PC-3 (cell line): ENCODE data around the gene EXOC4. TPM values are rescaled to one million over a fixed set of nuclear protein-coding genes. Genes with fewer than 3 reads are reported as not detected.

ENCODE experiments used
- ATAC-seq: fragments of 200-7000 bp; cut with Tn5 transposase; 2 replicates; pipeline ENCODE4 v1.9.1; 2020; ENCODE audit warnings: mild to moderate bottlenecking, moderate library complexity
- BruUV-seq: library from RNA; stranded (reverse); fragments of 400-500 nt; replicated peaks from 2 replicates; lab custom pipeline; 2021; lab: Mats Ljungman, UMichigan
- CTCF ChIA-PET: fragments of 300-600 bp; sonication (Branson Sonifier 250); formaldehyde crosslinking; loops from one replicate; lab custom pipeline; 2022; ENCODE audit warnings: antibody characterized with exemption; lab: Charles Lee
- POLR2A ChIA-PET: fragments of 300-600 bp; sonication (Branson Sonifier 250); formaldehyde crosslinking; loops from one replicate; lab custom pipeline; 2022; ENCODE audit warnings: antibody characterized with exemption; ENCODE audit not compliant: unreplicated experiment; lab: Charles Lee
- DNase-seq: peaks from one replicate; pipeline ENCODE4 v3.0.0-alpha.2; 2015
- H2AFZ ChIP-seq: fragments of 300-600 bp; sonication (generic); 2 replicates; pipeline ENCODE4 v1.6.0; 2016; ENCODE audit warnings: antibody characterized with exemption, low read length
- H3F3A ChIP-seq: fragments of 300-600 bp; sonication (generic); one replicate; pipeline ENCODE4 v1.6.0; 2017; ENCODE audit warnings: antibody characterized with exemption, low read length, control low read depth, mild to moderate bottlenecking; ENCODE audit not compliant: unreplicated experiment
- H3K27ac ChIP-seq: fragments of 300-600 bp; sonication (generic); 2 replicates; pipeline ENCODE4 v1.5.1; 2016; ENCODE audit warnings: mild to moderate bottlenecking, low read length
- H3K27me3 ChIP-seq: fragments of 300-600 bp; sonication (generic); 2 replicates; pipeline ENCODE4 v1.6.1; 2016; ENCODE audit warnings: low read length, mixed read lengths
- H3K36me3 ChIP-seq: fragments of 300-600 bp; sonication (generic); 2 replicates; pipeline ENCODE4 v1.6.1; 2016; ENCODE audit warnings: low read depth, mixed run types, low read length, mixed read lengths
- H3K4me1 ChIP-seq: fragments of 300-600 bp; sonication (generic); 2 replicates; pipeline ENCODE4 v1.5.1; 2016; ENCODE audit warnings: low read length; ENCODE audit not compliant: insufficient read depth
- H3K4me2 ChIP-seq: fragments of 300-600 bp; sonication (generic); 2 replicates; pipeline ENCODE4 v1.6.0; 2016; ENCODE audit warnings: low read length
- H3K4me3 ChIP-seq: fragments of 300-600 bp; sonication (generic); 2 replicates; pipeline ENCODE4 v1.5.1; 2016; ENCODE audit warnings: mild to moderate bottlenecking, low read length, mixed read lengths
- H3K79me2 ChIP-seq: fragments of 300-600 bp; sonication (generic); 2 replicates; pipeline ENCODE4 v1.6.1; 2017; ENCODE audit warnings: low read length, mixed read lengths
- H3K9ac ChIP-seq: fragments of 300-600 bp; sonication (generic); 2 replicates; pipeline ENCODE4 v1.6.0; 2016; ENCODE audit warnings: mild to moderate bottlenecking, low read length
- H3K9me2 ChIP-seq: fragments of 300-600 bp; sonication (generic); replicated peaks from 2 replicates; pipeline ENCODE4 v1.6.1; 2016; ENCODE audit warnings: mixed run types, low read length, mixed read lengths
- H3K9me3 ChIP-seq: fragments of 300-600 bp; sonication (generic); 2 replicates; pipeline ENCODE4 v1.6.1; 2016; ENCODE audit warnings: low read length, mixed read lengths
- H4K20me1 ChIP-seq: fragments of 300-600 bp; sonication (generic); 2 replicates; pipeline ENCODE4 v1.6.1; 2016; ENCODE audit warnings: low read length, mixed read lengths
- EZH2 ChIP-seq: fragments of 300-600 bp; sonication (generic); IDR thresholded peaks from one replicate; pipeline ENCODE4 v1.6.1; 2017; ENCODE audit warnings: antibody characterized with exemption, mild to moderate bottlenecking, low read length; ENCODE audit not compliant: unreplicated experiment
- EZH2phosphoT487 ChIP-seq: fragments of 300-600 bp; sonication (generic); IDR thresholded peaks from 2 replicates; pipeline ENCODE4 v1.6.1; 2018; ENCODE audit warnings: mild to moderate bottlenecking, antibody characterized with exemption, low read length, borderline replicate concordance
- intact Hi-C: fragments of 100-400 bp; cut with micrococcal nuclease; formaldehyde crosslinking; loops from 2 replicates; pipeline ENCODE4 v1.9.0; 2023
- total RNA-seq: library from RNA; depleted of rRNA; stranded (reverse); fragments of >200 nt; gene quantifications from 2 replicates; pipeline ENCODE4 v1.2.3, GENCODE V29; 2014
- TF ChIP-seq, protein P1 (sequence below): fragments of 300-600 bp; sonication (generic); conservative IDR thresholded peaks from 2 replicates; pipeline ENCODE4 v1.5.1; 2017; ENCODE audit warnings: antibody characterized with exemption, low read depth, mild to moderate bottlenecking, low read length

EXOC4 gene
- total RNA-seq, 1 experiment from 2014 or later, result 43.5 TPM

DNA sequence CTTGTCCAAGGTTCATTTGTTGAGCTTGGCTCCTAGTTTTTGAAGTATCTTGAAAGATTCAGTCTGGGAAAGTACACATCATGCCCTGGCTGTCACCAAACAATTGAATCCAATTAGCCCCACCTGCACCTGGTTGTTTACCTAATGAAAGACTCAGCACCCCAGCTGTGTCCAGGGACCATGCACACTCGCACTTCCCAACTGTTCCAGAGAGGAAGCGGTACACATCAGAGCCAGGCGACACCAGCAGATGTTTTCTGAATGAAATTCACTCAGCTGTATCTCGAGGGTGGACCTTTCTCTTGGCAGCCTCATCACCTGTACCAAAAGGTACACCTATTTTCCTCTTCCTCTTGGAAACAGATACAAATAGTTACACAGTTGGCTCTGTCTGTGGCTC, 657.9 kb downstream of the EXOC4 start:
- ATAC-seq (no peak), DNase-seq (no peak)
- Histone ChIP-seq H2AFZ (no peak overlapping the region), H3F3A (no peaks in the 10 kb centered on the region), H3K4me1 (peaks cover 14% of the 10 kb centered on the region), H3K4me3 (no peak overlapping the region), H3K4me2 (no peak overlapping the region), H3K9me3 (no peaks in the 10 kb centered on the region), H3K79me2 (no peaks in the 10 kb centered on the region), H4K20me1 (no peaks in the 10 kb centered on the region), H3K27me3 (no peaks in the 10 kb centered on the region), H3K36me3 (no peaks in the 10 kb centered on the region), H3K9ac (no peak overlapping the region), H3K27ac (no peak overlapping the region), H3K9me2 (no peaks in the 10 kb centered on the region)
- TF ChIP-seq, protein P1, sequence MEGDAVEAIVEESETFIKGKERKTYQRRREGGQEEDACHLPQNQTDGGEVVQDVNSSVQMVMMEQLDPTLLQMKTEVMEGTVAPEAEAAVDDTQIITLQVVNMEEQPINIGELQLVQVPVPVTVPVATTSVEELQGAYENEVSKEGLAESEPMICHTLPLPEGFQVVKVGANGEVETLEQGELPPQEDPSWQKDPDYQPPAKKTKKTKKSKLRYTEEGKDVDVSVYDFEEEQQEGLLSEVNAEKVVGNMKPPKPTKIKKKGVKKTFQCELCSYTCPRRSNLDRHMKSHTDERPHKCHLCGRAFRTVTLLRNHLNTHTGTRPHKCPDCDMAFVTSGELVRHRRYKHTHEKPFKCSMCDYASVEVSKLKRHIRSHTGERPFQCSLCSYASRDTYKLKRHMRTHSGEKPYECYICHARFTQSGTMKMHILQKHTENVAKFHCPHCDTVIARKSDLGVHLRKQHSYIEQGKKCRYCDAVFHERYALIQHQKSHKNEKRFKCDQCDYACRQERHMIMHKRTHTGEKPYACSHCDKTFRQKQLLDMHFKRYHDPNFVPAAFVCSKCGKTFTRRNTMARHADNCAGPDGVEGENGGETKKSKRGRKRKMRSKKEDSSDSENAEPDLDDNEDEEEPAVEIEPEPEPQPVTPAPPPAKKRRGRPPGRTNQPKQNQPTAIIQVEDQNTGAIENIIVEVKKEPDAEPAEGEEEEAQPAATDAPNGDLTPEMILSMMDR, result no peak
- no peak for TF ChIP-seq EZH2
- no peak for TF ChIP-seq EZH2phosphoT487
- CTCF ChIA-PET, result no interaction called here
- no TSS peak for BruUV-seq
- POLR2A ChIA-PET, result no interaction called here
- intact Hi-C loops, result no loop called here

- ChIA-PET CTCF (no interaction called here), POLR2A (no interaction called here)
- Histone ChIP-seq H3K9me3 (no peaks in the 10 kb centered on the region), H4K20me1 (no peaks in the 10 kb centered on the region), H3K9ac (no peak overlapping the region), H3K4me1 (peaks cover 14% of the 10 kb centered on the region), H3F3A (no peaks in the 10 kb centered on the region), H3K27me3 (no peaks in the 10 kb centered on the region), H3K79me2 (no peaks in the 10 kb centered on the region), H3K4me2 (no peak overlapping the region), H3K9me2 (no peaks in the 10 kb centered on the region), H3K4me3 (no peak overlapping the region), H3K27ac (no peak overlapping the region), H2AFZ (no peak overlapping the region), H3K36me3 (no peaks in the 10 kb centered on the region)
- DNase-seq (no peak), ATAC-seq (no peak)
- intact Hi-C loops, result no loop called here
- no TSS peak for BruUV-seq
- TF ChIP-seq, protein P1, result no peak
- TF ChIP-seq EZH2, result no peak
- TF ChIP-seq EZH2phosphoT487, result no peak
Observed at GRCh38 chr7:133911724-133912123, 658.8 kb downstream of the EXOC4 start.

DNA sequence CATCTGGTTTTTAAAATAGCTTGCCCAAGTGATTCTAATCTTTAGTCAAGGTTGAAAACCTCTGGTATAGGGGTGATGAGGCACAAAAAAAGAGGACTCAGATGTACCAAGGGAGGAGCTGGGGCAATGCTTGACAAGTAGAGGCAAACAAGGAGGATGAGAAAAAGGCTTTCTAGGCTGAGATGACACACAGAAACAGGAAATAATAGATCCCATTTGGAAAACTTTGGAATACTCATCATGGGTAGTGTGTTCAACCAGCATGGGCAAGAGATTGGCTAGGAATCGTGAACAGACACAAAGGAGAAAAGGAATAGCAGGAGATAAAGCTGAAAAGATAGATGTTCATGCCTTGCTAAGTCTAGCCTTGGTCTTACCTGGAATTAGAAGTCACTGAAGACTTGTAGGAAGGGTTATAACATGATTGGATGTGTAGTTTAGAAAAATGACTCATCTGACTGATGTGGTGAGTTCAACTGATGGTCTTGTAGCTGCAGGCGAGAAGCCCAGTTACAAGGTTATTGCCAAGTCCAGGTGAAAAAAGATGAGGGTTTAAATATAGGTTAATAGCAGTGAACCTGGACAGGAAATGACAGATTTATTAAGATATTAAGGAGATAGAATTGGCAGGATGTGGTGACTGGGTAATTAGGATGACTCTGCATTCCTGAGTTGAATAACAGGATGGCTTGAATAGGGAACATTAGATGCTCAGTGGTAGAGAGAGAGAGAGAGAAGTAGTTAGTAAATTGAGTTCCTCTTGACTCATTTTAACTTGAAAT, 660.2 kb downstream of the EXOC4 start:
- Histone ChIP-seq H3K36me3 (no peaks in the 10 kb centered on the region), H3K4me3 (no peak overlapping the region), H4K20me1 (no peaks in the 10 kb centered on the region), H3F3A (no peaks in the 10 kb centered on the region), H3K9me2 (no peaks in the 10 kb centered on the region), H3K79me2 (no peaks in the 10 kb centered on the region), H3K4me1 (peaks cover 14% of the 10 kb centered on the region), H3K4me2 (peak overlapping the region; percentile 30; the same call in 1 of the 2 replicates), H3K9me3 (no peaks in the 10 kb centered on the region), H3K27me3 (no peaks in the 10 kb centered on the region), H3K9ac (no peak overlapping the region), H3K27ac (peak overlapping the region; percentile 35; the same call in 1 of the 2 replicates), H2AFZ (no peak overlapping the region)
- intact Hi-C loops, result no loop called here
- peak; percentile 81 for DNase-seq
- ChIA-PET POLR2A (no interaction called here), CTCF (no interaction called here)
- peak; percentile 93 for ATAC-seq
- TF ChIP-seq EZH2phosphoT487 (no peak), EZH2 (no peak)
- TF ChIP-seq, protein P1, result no peak
- BruUV-seq, result no TSS peak
